Pancreas (tissue), 10 donors: ENCODE results near the gene JADE2. TPM values are rescaled to one million over a fixed set of nuclear protein-coding genes. Genes with fewer than 3 reads are reported as not detected.
A peak's percentile ranks its signal among the peaks of the same experiment; 100 is the strongest.

Experiments
- ATAC-seq, 4 donors: fragments of 200-7000 bp; cut with Tn5 transposase; one replicate each; pipeline versions ENCODE4 v1.8.0 to v1.9.1; 2020; ENCODE audit warnings: mild to moderate bottlenecking in 4 of 4, moderate library complexity in 4 of 4
- DNase-seq, 6 donors: peaks; one replicate each; pipeline ENCODE4 v3.0.0-alpha.2; 2020
- FAIRE-seq: peaks from 2 replicates; lab custom pipeline; 2012; peaks lifted over from hg19 to GRCh38; lab: Jason Lieb, UNC
- H3K27ac ChIP-seq, 4 donors: fragments of 200-600 bp; sonication (generic); 1 replicate in 3 of 4; 2 replicates in 1 of 4; pipeline versions ENCODE4 v1.5.0 to v1.8.0; 2020
- H3K27me3 ChIP-seq, 4 donors: fragments of 200-600 bp; one replicate each; pipeline ENCODE4 v1.8.0; 2021
- H3K36me3 ChIP-seq, 3 donors: fragments of 200-600 bp; sonication (generic) in 1 of 3; one replicate each; pipeline versions ENCODE4 v1.5.0 to v1.8.0; 2020 to 2021
- H3K4me1 ChIP-seq, 3 donors: fragments of 200-600 bp; one replicate each; pipeline ENCODE4 v1.8.0; 2021
- H3K4me3 ChIP-seq, 4 donors: fragments of 200-600 bp; sonication (generic) in 2 of 4; one replicate each; pipeline versions ENCODE4 v1.5.0 to v1.8.0; 2020 to 2021
- H3K9me3 ChIP-seq, 4 donors: fragments of 200-600 bp; one replicate each; pipeline ENCODE4 v1.8.0; 2021
- WGBS, 2 donors: extraction: QIAGEN DNeasy Blood & Tissue Kit; methylation state at CpG; one replicate each; pipeline ENCODE4 v1.1.7; 2013; 5-methylcytosine and 5-hydroxymethylcytosine counted together
- intact Hi-C, 3 donors: fragments of 100-400 bp; cut with DNase I; formaldehyde crosslinking; loops; one replicate each; pipeline versions ENCODE4 v1.11.1 to v1.14.2; 2022
- polyA plus RNA-seq, 2 donors: library from polyadenylated mRNA; stranded (reverse); fragments of 200-250 nt; gene quantifications; one replicate each; pipeline ENCODE4 v1.2.3, GENCODE V29; 2013
- total RNA-seq, 6 donors: library from RNA; stranded (reverse); fragmentation: NEBNext Ultra II Directional in 4 of 6; extraction: Animal tissue kit (Norgen Biotek cat#: 25700) in 4 of 6; gene quantifications; one replicate each; pipeline versions ENCODE4 v1.2.1 to v1.2.4, GENCODE V29; 2021 to 2023
- TF ChIP-seq, protein P1 (sequence below), 4 donors: fragments of 200-600 bp; sonication (generic) in 3 of 4; IDR thresholded peaks; one replicate each; pipeline versions ENCODE4 v1.5.0 to v1.8.0; 2021; ENCODE audit warnings: antibody characterized with exemption in 4 of 4
- donor health status: healthy with polysubstance abuse.
- donor health status: DM: no; HTN: no; CAD: no; lungs with moderate emphysema.
- donor health status: DM: no; HTN: no; CAD: no.
- donor health status: control.
- donor health status: control.
- donor health status: Bipolar disorder and iron deficiency.
- donor health status: DM: yes; HTN: yes; CAD: no.
- donor health status: DM: no; HTN: no; CAD: no.
- donor health status: DM: no; HTN: no; CAD: no.
- donor health status: DM: yes; HTN: yes; CAD: no.

JADE2 gene
- total and polyA plus RNA-seq, 8 donors: 9.6 to 42.7 (median 26.6) TPM

DNA sequence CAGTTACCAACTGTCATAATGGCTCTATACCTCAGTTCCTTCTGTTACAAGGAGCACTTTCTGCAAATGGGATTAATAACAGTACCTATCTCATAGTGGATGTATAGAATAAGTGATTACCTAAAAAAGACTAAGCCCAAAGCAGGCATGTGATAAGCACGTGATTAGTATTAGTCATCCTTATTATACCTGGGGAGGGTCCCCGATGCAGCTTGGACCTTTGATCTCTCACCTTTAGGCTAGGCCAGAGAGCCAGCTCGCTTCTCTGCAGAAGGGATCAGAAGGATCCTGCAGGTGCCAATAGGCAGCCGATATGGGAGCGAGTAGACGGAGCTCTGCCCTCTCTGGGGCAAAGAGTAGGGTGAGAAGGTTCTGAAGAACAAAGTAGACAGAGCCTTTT lies 4.0 kb downstream of the JADE2 start:
- Histone ChIP-seq H3K27ac (peak overlapping the region in 2 of 4 donors; percentile 97 to 98), H3K4me1 (peaks cover 28 to 52% (median 52%) of the 10 kb centered on the region in 3 donors), H3K9me3 (no peaks in the 10 kb centered on the region), H3K36me3 (no peaks in the 10 kb centered on the region), H3K27me3 (no peaks in the 10 kb centered on the region), H3K4me3 (no peak overlapping the region)
- intact Hi-C loops: loop anchor here in 2 of 3 donors (5.0 kb wide), 1 partner anchor 117 kb away; the partner anchor contains the start of gene CDKN2AIPNL (in 2 of the 2)
- WGBS, 2 donors: 65 to 69% methylated on average over 6 of the region's 6 CpGs
- TF ChIP-seq, protein P1, sequence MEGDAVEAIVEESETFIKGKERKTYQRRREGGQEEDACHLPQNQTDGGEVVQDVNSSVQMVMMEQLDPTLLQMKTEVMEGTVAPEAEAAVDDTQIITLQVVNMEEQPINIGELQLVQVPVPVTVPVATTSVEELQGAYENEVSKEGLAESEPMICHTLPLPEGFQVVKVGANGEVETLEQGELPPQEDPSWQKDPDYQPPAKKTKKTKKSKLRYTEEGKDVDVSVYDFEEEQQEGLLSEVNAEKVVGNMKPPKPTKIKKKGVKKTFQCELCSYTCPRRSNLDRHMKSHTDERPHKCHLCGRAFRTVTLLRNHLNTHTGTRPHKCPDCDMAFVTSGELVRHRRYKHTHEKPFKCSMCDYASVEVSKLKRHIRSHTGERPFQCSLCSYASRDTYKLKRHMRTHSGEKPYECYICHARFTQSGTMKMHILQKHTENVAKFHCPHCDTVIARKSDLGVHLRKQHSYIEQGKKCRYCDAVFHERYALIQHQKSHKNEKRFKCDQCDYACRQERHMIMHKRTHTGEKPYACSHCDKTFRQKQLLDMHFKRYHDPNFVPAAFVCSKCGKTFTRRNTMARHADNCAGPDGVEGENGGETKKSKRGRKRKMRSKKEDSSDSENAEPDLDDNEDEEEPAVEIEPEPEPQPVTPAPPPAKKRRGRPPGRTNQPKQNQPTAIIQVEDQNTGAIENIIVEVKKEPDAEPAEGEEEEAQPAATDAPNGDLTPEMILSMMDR (IDR thresholded peaks at IDR 0.05): no peak
- ATAC-seq (no peak), FAIRE-seq (no peak), DNase-seq (no peak)

DNA sequence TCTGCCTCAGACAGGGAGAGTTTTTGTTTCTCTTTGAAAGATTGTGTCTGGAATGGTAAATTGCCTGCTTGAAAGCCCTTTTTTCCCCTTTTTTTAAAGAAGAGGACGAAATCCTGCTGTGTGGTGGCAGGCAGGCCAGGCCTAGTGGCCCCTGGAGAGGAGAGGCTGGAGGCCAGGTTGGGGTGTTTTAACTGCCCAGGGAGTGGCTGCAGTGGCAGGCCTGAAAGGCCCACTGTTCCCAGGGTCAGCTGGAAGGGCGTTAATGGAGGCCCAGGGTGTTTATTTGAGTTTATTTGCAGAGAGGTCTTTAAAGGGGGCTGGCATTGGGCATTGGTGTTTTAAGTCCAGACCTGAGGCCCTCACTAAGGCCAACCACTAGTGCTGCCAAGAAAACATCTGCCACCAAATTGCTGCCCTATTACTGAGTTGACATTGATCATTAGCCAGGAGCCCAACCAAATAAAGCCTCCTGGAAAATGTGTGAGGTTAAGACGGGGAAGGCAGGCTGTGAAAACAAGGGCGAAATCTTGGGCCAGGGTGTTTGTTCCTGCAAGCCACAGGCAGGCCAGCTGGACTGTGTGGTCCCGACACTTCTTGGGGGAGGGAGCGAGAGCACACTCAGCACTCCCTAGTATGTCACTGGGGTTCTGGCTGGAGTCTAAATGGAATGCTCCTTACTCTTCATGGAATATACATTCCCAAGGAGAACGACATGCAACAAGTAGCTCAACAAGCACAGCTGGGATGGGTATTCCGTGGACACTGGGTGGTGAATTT lies 5.0 kb downstream of the JADE2 start:
- peak; percentile 17 to 34 (median 26) for ATAC-seq
- Histone ChIP-seq H3K9me3 (no peaks in the 10 kb centered on the region), H3K4me3 (no peak overlapping the region), H3K27me3 (no peaks in the 10 kb centered on the region), H3K27ac (peak overlapping the region; percentile 29 to 98 (median 76)), H3K4me1 (peaks cover 28 to 52% (median 52%) of the 10 kb centered on the region in 3 donors), H3K36me3 (no peaks in the 10 kb centered on the region)
- 34 to 38% methylated on average over 8 of the region's 8 CpGs for WGBS, 2 donors
- intact Hi-C loops: no loop called here
- TF ChIP-seq, protein P1 (IDR thresholded peaks at IDR 0.05): no peak
- DNase-seq: peak in 5 of 6 donors; percentile 66 to 81 (median 77)
- FAIRE-seq: no peak

DNA sequence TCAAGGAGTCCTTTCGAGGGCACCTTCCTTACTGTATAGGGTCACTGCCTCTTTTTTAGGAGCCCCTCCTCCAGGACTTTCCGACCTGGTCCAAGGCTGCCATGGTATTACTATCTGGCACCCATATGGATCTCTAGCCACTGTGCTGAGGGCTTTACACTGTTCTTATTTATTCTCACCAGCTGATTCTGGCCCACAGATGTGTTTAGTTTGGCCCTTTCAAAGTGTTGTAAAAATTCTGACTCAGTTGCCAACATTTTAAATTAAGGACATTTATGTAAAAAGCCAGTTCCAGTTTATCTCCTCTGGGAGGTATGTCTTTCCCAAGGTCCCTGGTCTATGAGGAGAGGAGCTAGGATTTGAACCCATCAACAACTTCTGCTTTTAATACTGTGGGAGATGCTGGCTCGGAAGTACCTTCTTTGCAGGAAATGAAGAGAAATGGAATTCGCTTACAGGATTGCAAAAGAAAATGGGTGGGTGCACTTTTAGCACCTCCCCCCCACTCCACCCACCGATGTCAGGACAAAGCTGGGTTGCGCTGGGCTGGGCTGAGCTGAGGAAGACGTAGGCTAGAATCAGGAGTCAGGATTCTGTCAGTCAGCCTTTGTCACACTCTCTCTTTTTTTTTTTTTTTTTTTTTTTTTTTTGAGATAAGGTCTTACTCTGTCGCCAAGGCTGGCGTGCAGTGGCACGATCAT lies 7.8 kb downstream of the JADE2 start:
- Histone ChIP-seq H3K9me3 (no peaks in the 10 kb centered on the region), H3K4me1 (peaks cover 28 to 47% (median 45%) of the 10 kb centered on the region in 3 donors), H3K27me3 (no peaks in the 10 kb centered on the region), H3K4me3 (no peak overlapping the region), H3K27ac (no peak overlapping the region), H3K36me3 (peaks cover 0 to 15% (median 2%) of the 10 kb centered on the region in 3 donors)
- FAIRE-seq: no peak
- ATAC-seq: peak in 1 of 4 donors; percentile 15
- intact Hi-C loops: no loop called here
- TF ChIP-seq, protein P1 (IDR thresholded peaks at IDR 0.05): no peak
- no peak for DNase-seq
- WGBS, 2 donors: 55 to 61% methylated on average over 10 of the region's 10 CpGs

DNA sequence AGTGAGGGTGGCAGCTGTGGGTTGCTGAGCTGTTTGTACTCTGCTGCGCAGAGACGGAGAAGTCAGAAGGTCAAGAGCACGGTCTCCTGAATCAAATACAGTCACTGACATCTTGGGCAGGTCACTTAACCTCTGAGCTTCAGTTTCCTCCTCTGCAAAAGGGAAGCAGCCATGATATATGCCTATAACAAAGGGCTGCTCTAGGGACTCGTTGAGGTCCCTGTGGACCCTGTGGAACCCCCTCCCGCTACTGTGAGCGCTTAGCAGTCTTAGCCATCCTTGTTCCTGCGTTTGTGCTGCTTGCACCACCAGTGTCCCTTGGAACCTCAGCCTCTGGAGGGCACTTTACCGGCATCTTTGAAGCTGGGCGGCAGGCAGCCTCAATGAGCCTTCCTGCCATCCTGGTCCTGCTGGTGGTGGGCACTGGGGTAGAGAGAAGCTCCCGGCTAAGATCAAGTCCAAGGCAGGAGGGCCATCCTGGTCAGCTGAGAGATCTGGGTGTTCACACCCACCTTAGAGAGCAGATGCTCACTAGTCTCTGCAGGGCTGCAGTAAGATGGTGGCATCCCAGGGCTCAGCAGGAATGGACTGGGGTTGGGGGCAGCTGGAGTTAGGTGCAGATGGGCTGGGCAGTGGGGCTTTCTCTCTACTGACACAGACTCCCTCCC lies 8.7 kb downstream of the JADE2 start:
- Histone ChIP-seq H3K9me3 (no peaks in the 10 kb centered on the region), H3K36me3 (peaks cover 0 to 22% (median 6%) of the 10 kb centered on the region in 3 donors), H3K27me3 (no peaks in the 10 kb centered on the region), H3K4me3 (no peak overlapping the region), H3K4me1 (peaks cover 21 to 38% (median 36%) of the 10 kb centered on the region in 3 donors), H3K27ac (no peak overlapping the region)
- 80 to 88% methylated on average over 10 of the region's 10 CpGs for WGBS, 2 donors
- no peak for FAIRE-seq
- no peak for DNase-seq
- no peak for ATAC-seq
- TF ChIP-seq, protein P1 (IDR thresholded peaks at IDR 0.05): no peak
- intact Hi-C loops: no loop called here
